ENCODE data around the gene FCHSD2. TPM values are rescaled to one million over a fixed set of nuclear protein-coding genes. Genes with fewer than 3 reads are reported as not detected.

Gene FCHSD2
- total and polyA plus RNA-seq, 9 of the 15 experiments (the other 6 are each of a cell fraction or from before 2014, with no cell fraction given) = 1.8 to 14.7 (median 6.4) TPM

DNA sequence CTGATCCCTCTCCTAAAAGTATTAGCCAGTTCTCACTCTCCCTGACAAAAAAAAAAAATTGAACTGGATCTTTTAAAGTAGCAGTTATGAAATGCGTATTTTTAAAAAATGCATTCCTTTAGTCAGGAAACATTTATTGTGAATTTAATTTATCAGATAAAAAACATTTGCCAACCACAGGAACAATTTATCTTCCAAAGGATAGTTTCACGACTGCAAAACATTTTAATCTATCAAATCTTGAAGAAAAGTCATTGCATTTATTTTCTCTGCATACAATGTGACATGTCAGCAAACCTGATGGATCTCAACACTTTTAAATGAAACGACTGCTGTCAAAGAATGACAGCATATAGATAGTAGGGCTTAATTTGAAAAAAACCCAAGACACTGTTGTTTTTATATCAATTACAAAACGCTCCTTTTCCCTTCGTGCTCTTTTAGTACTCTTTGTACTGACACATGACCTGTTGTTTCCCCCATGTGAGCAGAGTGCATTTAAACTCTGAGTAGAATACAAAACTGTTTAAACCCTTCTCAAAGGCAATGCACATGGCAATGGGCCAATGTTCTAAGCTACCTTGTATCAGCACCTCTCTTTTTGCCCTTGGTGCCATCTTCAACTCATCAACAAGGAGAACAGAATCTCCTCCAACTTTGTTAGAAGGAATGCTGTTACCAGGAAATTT lies 220.9 kb downstream of the FCHSD2 start:
- in situ Hi-C loops (cut with MboI) (no loop called here), intact Hi-C loops (cut with micrococcal nuclease) (no loop called here)
- Histone ChIP-seq H3K4me2 (ENCODE audit: insufficient read depth, low read length) (no peak overlapping the region), H3K9me1 (ENCODE audit: control insufficient read depth, insufficient read depth, low read length) (no peaks in the 10 kb centered on the region), H3K9ac (ENCODE audit: insufficient read depth in 1 of 2, low read depth in 2 of 2, low read length in 2 of 2) (no peak overlapping the region), H3K9me3 (replicated peaks; ENCODE audit: control insufficient read depth, insufficient read depth, low read depth, low read length) (no peaks in the 10 kb centered on the region), H3K27ac (ENCODE audit: extremely low read depth, low read depth, low read length) (no peak overlapping the region), H2AFZ (ENCODE audit: low read depth, low read length) (no peak overlapping the region), H4K20me1 (replicated peaks; ENCODE audit: control insufficient read depth, insufficient read depth, low read length) (no peaks in the 10 kb centered on the region), H3K4me1 (replicated peaks in 1 of 2; ENCODE audit: control insufficient read depth in 2 of 2, insufficient read depth in 2 of 2, low read length in 2 of 2) (no peaks in the 10 kb centered on the region; a peak in 1 of 5 replicates), H3K27me3 (ENCODE audit: control insufficient read depth in 2 of 2, insufficient read depth in 2 of 2, low read length in 2 of 2) (no peaks in the 10 kb centered on the region), H3K4me3 (no peak overlapping the region), H3K36me3 (ENCODE audit: control insufficient read depth, insufficient read depth, low read length) (no peaks in the 10 kb centered on the region), H3K79me2 (ENCODE audit: control insufficient read depth, insufficient read depth, low read length) (no peaks in the 10 kb centered on the region)
- CTCF ChIA-PET (ENCODE audit: low intra/inter-chr PET ratio) = no interaction called here
- POLR2A ChIA-PET = interaction anchor here (0.8 kb wide), 1 partner anchor 11 kb away, joined by 3 read pairs; no protein-coding TSS in a partner anchor
- ATAC-seq (no peak), DNase-seq (ENCODE audit: extremely low read depth in 1 of 4, low spot score in 3 of 4) (no peak), FAIRE-seq (no peak)
- 49% methylated on average over 5 of the region's 5 CpGs for WGBS (ENCODE audit: insufficient coverage, low coverage, missing lambda C conversion rate)
- BruUV-seq (replicated peaks) = no TSS peak
- TF ChIP-seq CCNT2 (IDR thresholded peaks at IDR 0.05; ENCODE audit: borderline replicate concordance, extremely low read depth, insufficient read length, low read depth, low read length) (no peak), GATAD2A (IDR thresholded peaks at IDR 0.05) (no peak), ZNF316 (IDR thresholded peaks at IDR 0.05) (0 out of 2 replicates have a peak, but pooled peaks have one; percentile 18), NFIC (IDR thresholded peaks at IDR 0.05) (peak; percentile 30; the same call in 1 of the 2 replicates)

- ChIA-PET CTCF (ENCODE audit: low intra/inter-chr PET ratio) (no interaction called here), POLR2A (no interaction called here)
- no peak overlapping the region for H3K9ac ChIP-seq (ENCODE audit: insufficient read depth in 1 of 2, low read depth in 2 of 2, low read length in 2 of 2)
- in situ Hi-C loops (cut with MboI) = no loop called here
- TF ChIP-seq, protein P1, sequence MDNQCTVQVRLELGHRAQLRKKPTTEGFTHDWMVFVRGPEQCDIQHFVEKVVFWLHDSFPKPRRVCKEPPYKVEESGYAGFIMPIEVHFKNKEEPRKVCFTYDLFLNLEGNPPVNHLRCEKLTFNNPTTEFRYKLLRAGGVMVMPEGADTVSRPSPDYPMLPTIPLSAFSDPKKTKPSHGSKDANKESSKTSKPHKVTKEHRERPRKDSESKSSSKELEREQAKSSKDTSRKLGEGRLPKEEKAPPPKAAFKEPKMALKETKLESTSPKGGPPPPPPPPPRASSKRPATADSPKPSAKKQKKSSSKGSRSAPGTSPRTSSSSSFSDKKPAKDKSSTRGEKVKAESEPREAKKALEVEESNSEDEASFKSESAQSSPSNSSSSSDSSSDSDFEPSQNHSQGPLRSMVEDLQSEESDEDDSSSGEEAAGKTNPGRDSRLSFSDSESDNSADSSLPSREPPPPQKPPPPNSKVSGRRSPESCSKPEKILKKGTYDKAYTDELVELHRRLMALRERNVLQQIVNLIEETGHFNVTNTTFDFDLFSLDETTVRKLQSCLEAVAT (IDR thresholded peaks at IDR 0.05) = no peak
- TF ChIP-seq KDM4B (IDR thresholded peaks at IDR 0.05; ENCODE audit: borderline replicate concordance in 2 of 2, low read depth in 1 of 2) = no peak
- TF ChIP-seq, protein P2, sequence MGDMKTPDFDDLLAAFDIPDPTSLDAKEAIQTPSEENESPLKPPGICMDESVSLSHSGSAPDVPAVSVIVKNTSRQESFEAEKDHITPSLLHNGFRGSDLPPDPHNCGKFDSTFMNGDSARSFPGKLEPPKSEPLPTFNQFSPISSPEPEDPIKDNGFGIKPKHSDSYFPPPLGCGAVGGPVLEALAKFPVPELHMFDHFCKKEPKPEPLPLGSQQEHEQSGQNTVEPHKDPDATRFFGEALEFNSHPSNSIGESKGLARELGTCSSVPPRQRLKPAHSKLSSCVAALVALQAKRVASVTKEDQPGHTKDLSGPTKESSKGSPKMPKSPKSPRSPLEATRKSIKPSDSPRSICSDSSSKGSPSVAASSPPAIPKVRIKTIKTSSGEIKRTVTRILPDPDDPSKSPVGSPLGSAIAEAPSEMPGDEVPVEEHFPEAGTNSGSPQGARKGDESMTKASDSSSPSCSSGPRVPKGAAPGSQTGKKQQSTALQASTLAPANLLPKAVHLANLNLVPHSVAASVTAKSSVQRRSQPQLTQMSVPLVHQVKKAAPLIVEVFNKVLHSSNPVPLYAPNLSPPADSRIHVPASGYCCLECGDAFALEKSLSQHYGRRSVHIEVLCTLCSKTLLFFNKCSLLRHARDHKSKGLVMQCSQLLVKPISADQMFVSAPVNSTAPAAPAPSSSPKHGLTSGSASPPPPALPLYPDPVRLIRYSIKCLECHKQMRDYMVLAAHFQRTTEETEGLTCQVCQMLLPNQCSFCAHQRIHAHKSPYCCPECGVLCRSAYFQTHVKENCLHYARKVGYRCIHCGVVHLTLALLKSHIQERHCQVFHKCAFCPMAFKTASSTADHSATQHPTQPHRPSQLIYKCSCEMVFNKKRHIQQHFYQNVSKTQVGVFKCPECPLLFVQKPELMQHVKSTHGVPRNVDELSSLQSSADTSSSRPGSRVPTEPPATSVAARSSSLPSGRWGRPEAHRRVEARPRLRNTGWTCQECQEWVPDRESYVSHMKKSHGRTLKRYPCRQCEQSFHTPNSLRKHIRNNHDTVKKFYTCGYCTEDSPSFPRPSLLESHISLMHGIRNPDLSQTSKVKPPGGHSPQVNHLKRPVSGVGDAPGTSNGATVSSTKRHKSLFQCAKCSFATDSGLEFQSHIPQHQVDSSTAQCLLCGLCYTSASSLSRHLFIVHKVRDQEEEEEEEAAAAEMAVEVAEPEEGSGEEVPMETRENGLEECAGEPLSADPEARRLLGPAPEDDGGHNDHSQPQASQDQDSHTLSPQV (IDR thresholded peaks at IDR 0.05) = no peak
- no peak for TF ChIP-seq RBM15 (IDR thresholded peaks at IDR 0.05; ENCODE audit: insufficient read depth, low read length)
- TF ChIP-seq NEUROD1 (IDR thresholded peaks at IDR 0.05; ENCODE audit: borderline replicate concordance, low read depth, low read length, partially characterized antibody) = no peak
- no peak for TF ChIP-seq RNF2 (IDR thresholded peaks at IDR 0.05)
- no peak for TF ChIP-seq HDGF (IDR thresholded peaks at IDR 0.05)
- H3K36me3 ChIP-seq (ENCODE audit: control insufficient read depth, insufficient read depth, low read length) = no peaks in the 10 kb centered on the region
- H3K9me3 ChIP-seq (replicated peaks; ENCODE audit: control insufficient read depth, insufficient read depth, low read depth, low read length) = no peaks in the 10 kb centered on the region
- H2AFZ ChIP-seq (ENCODE audit: low read depth, low read length) = no peak overlapping the region
- no peaks in the 10 kb centered on the region for H3K79me2 ChIP-seq (ENCODE audit: control insufficient read depth, insufficient read depth, low read length)
- intact Hi-C loops (cut with micrococcal nuclease) = no loop called here
- no peak for ATAC-seq
- no peaks in the 10 kb centered on the region for H3K4me1 ChIP-seq (replicated peaks in 1 of 2; ENCODE audit: control insufficient read depth in 2 of 2, insufficient read depth in 2 of 2, low read length in 2 of 2)
- DNase-seq (ENCODE audit: extremely low read depth in 1 of 4, low spot score in 3 of 4) = no peak
- no peaks in the 10 kb centered on the region for H3K9me1 ChIP-seq (ENCODE audit: control insufficient read depth, insufficient read depth, low read length)
- no peaks in the 10 kb centered on the region for H3K27me3 ChIP-seq (ENCODE audit: control insufficient read depth in 2 of 2, insufficient read depth in 2 of 2, low read length in 2 of 2)
- FAIRE-seq = no peak
- no peak overlapping the region for H3K4me2 ChIP-seq (ENCODE audit: insufficient read depth, low read length)
- no peaks in the 10 kb centered on the region for H4K20me1 ChIP-seq (replicated peaks; ENCODE audit: control insufficient read depth, insufficient read depth, low read length)
- BruUV-seq (replicated peaks) = no TSS peak
- no peak overlapping the region for H3K4me3 ChIP-seq
- H3K27ac ChIP-seq (ENCODE audit: extremely low read depth, low read depth, low read length) = no peak overlapping the region
Observed at GRCh38 chr11:72920001-72920400, 222.1 kb downstream of the FCHSD2 start.

Measured in K562 (cell line).